LNCaP clone FGC (cell line): ENCODE measurements around the gene HSPB6.

Source experiments
- DNase-seq: peaks from one replicate; pipeline ENCODE4 v3.0.0-alpha.2; 2011; ENCODE audit warnings: low read depth
- H3K4me3 ChIP-seq: 2 replicates; pipeline ENCODE4 v1.5.1; 2011; ENCODE audit warnings: mild to moderate bottlenecking, low read depth, low read length, control low read depth
- CTCF ChIP-seq: IDR thresholded peaks from 2 replicates; pipeline ENCODE4 v1.5.1; 2012; ENCODE audit warnings: mild to moderate bottlenecking; ENCODE audit not compliant: control insufficient read depth, insufficient read depth; ENCODE audit errors: extremely low read depth

HSPB6 gene

DNA sequence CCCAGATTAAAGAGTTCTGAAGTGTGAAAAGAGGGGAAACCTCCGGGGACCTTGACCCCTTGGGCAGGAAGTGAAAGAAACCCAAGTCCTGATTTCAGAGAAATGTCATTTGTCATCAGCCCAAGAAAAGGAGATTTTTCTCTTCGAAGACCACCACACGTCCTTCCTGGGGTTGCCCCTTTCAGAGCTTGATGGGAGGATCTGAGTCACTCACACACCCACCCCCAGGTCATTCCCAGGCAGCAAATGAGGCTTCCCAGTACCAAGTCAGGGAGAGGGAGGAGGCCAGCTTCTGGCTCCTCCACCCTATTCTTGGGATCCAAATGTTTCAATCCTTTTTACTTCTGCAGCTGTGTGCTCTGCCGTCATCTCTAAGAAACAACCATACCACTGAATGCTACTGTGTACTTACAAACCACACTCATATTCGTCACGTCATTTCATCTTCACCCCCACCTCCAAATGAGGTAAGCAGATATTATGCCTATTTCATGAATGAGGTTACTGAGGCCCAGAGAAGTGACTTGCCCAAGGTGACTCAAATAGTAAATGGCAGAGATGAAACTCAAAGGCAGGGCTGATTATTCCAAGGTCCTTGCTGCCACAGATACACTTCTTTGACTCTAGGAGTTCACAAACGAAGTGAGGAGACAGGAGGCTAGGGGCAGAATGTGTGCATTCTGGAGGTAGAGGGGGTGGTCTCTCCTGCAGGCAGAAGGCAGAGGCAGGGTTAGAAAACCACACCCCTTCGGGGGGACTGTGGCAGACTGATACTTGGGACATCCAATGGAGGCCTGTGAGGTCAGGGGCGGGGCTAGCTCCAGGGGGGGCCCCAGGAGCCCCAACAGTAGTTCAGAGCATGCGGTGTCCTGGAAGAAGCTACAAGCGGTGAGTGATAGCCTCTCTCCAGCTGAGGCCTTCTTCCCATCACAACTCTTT is 44.0 kb downstream of the HSPB6 start:
- H3K4me3 ChIP-seq, result no peak overlapping the region
- no peak for DNase-seq
- TF ChIP-seq CTCF, result no peak

GRCh38 chr19:35710784-35711723 is 45.8 kb downstream of the HSPB6 start:
- DNase-seq, result no peak
- no peak overlapping the region for H3K4me3 ChIP-seq
- no peak for TF ChIP-seq CTCF

- DNase-seq, result no peak
- no peak for TF ChIP-seq CTCF
- no peak overlapping the region for H3K4me3 ChIP-seq
Observed at GRCh38 chr19:35708391-35708790, 48.4 kb downstream of the HSPB6 start.
